ENCODE data around the gene CNBP.
"Not testable (repeated sequence)": the region's sequence is repeated elsewhere in the genome, so short reads cannot be mapped to it uniquely, and the experiment has no call there.

The CNBP gene

GRCh38 chr3:129197321-129197720, 13.6 kb upstream of the CNBP start:
- Histone ChIP-seq H3K79me1 (ENCODE audit: low read length) (no peaks in the 10 kb centered on the region), H3K27me3 (ENCODE audit: insufficient read depth, low read length) (no peaks in the 10 kb centered on the region), H3K27ac (ENCODE audit: low read depth, low read length) (no peak overlapping the region), H3K9ac (ENCODE audit: low read length) (no peak overlapping the region), H2BK120ac (ENCODE audit: insufficient read depth, low read length, poor library complexity) (no peak overlapping the region), H3K4me3 (ENCODE audit: low read depth, low read length) (no peak overlapping the region), H3K9me3 (ENCODE audit: insufficient read depth, low read depth, low read length) (no peaks in the 10 kb centered on the region), H3K36me3 (ENCODE audit: control insufficient read depth in 1 of 2, insufficient read depth in 2 of 2, low read length in 2 of 2) (no peaks in the 10 kb centered on the region), H3K4me2 (ENCODE audit: low read length) (no peak overlapping the region), H3K79me2 (ENCODE audit: control insufficient read depth, insufficient read depth, low read length, poor library complexity) (peaks cover 2% of the 10 kb centered on the region), H4K8ac (ENCODE audit: low read depth, low read length) (no peak overlapping the region), H3K18ac (ENCODE audit: low read length) (no peak overlapping the region), H4K91ac (ENCODE audit: low read depth, low read length) (no peak overlapping the region), H3K4me1 (ENCODE audit: control insufficient read depth in 1 of 2, insufficient read depth in 2 of 2, low read length in 2 of 2) (peaks cover 0 to 10% of the 10 kb centered on the region in 2 experiments), H3K14ac (ENCODE audit: low read length) (no peak overlapping the region), H2BK5ac (ENCODE audit: low read depth, low read length, poor library complexity) (no peak overlapping the region), H3K4ac (ENCODE audit: low read depth, low read length) (no peak overlapping the region), H2AFZ (ENCODE audit: insufficient read depth, low read length, poor library complexity) (no peak overlapping the region), H2AK5ac (ENCODE audit: low read length) (no peak overlapping the region), H3K23ac (ENCODE audit: low read length) (no peak overlapping the region), H2BK12ac (ENCODE audit: low read length) (no peak overlapping the region), H4K12ac (ENCODE audit: low read depth, low read length) (no peak overlapping the region)
- DNase-seq: peak; percentile 49 to 68
- no CpG with 5 or more reads among the region's 1 CpG for WGBS (ENCODE audit: extremely low coverage, insufficient coverage, insufficient read length)

- Histone ChIP-seq H2AFZ (ENCODE audit: insufficient read depth, low read length, poor library complexity) (no peak overlapping the region), H4K12ac (ENCODE audit: low read depth, low read length) (no peak overlapping the region), H3K9me3 (ENCODE audit: insufficient read depth, low read depth, low read length) (no peaks in the 10 kb centered on the region), H3K18ac (ENCODE audit: low read length) (no peak overlapping the region), H3K79me1 (ENCODE audit: low read length) (no peaks in the 10 kb centered on the region), H3K14ac (ENCODE audit: low read length) (no peak overlapping the region), H3K9ac (ENCODE audit: low read length) (no peak overlapping the region), H3K36me3 (ENCODE audit: control insufficient read depth in 1 of 2, insufficient read depth in 2 of 2, low read length in 2 of 2) (no peaks in the 10 kb centered on the region), H2BK5ac (ENCODE audit: low read depth, low read length, poor library complexity) (no peak overlapping the region), H3K4me1 (ENCODE audit: control insufficient read depth in 1 of 2, insufficient read depth in 2 of 2, low read length in 2 of 2) (peaks cover 0 to 10% of the 10 kb centered on the region in 2 experiments), H3K79me2 (ENCODE audit: control insufficient read depth, insufficient read depth, low read length, poor library complexity) (peaks cover 2% of the 10 kb centered on the region), H2BK120ac (ENCODE audit: insufficient read depth, low read length, poor library complexity) (no peak overlapping the region), H3K23ac (ENCODE audit: low read length) (no peak overlapping the region), H2AK5ac (ENCODE audit: low read length) (no peak overlapping the region), H2BK12ac (ENCODE audit: low read length) (no peak overlapping the region), H4K8ac (ENCODE audit: low read depth, low read length) (no peak overlapping the region), H3K4me3 (ENCODE audit: low read depth, low read length) (no peak overlapping the region), H3K4me2 (ENCODE audit: low read length) (no peak overlapping the region), H3K27ac (ENCODE audit: low read depth, low read length) (no peak overlapping the region), H3K4ac (ENCODE audit: low read depth, low read length) (no peak overlapping the region), H3K27me3 (ENCODE audit: insufficient read depth, low read length) (no peaks in the 10 kb centered on the region), H4K91ac (ENCODE audit: low read depth, low read length) (no peak overlapping the region)
- WGBS (ENCODE audit: extremely low coverage, insufficient coverage, insufficient read length): no CpG with 5 or more reads among the region's 3 CpGs
- DNase-seq: no peak
Measured at GRCh38 chr3:129196601-129197000, 12.9 kb upstream of the CNBP start.

GRCh38 chr3:129195731-129196256, 12.1 kb upstream of the CNBP start:
- no peak overlapping the region for H3K18ac ChIP-seq (ENCODE audit: low read length)
- no peak overlapping the region for H4K8ac ChIP-seq (ENCODE audit: low read depth, low read length)
- H3K23ac ChIP-seq (ENCODE audit: low read length): no peak overlapping the region
- no peak overlapping the region for H3K4me3 ChIP-seq (ENCODE audit: low read depth, low read length)
- H3K27me3 ChIP-seq (ENCODE audit: insufficient read depth, low read length): no peaks in the 10 kb centered on the region
- peaks cover 2% of the 10 kb centered on the region for H3K79me2 ChIP-seq (ENCODE audit: control insufficient read depth, insufficient read depth, low read length, poor library complexity)
- H3K4me2 ChIP-seq (ENCODE audit: low read length): peak overlapping the region; percentile 7
- H2BK120ac ChIP-seq (ENCODE audit: insufficient read depth, low read length, poor library complexity): no peak overlapping the region
- H3K27ac ChIP-seq (ENCODE audit: low read depth, low read length): peak overlapping the region; percentile 14
- no peaks in the 10 kb centered on the region for H3K9me3 ChIP-seq (ENCODE audit: insufficient read depth, low read depth, low read length)
- H3K36me3 ChIP-seq (ENCODE audit: control insufficient read depth in 1 of 2, insufficient read depth in 2 of 2, low read length in 2 of 2): no peaks in the 10 kb centered on the region
- H4K12ac ChIP-seq (ENCODE audit: low read depth, low read length): no peak overlapping the region
- no peak overlapping the region for H4K91ac ChIP-seq (ENCODE audit: low read depth, low read length)
- H3K14ac ChIP-seq (ENCODE audit: low read length): no peak overlapping the region
- H2AK5ac ChIP-seq (ENCODE audit: low read length): no peak overlapping the region
- no peak overlapping the region for H3K9ac ChIP-seq (ENCODE audit: low read length)
- H3K4ac ChIP-seq (ENCODE audit: low read depth, low read length): no peak overlapping the region
- peaks cover 0 to 10% of the 10 kb centered on the region in 2 experiments for H3K4me1 ChIP-seq (ENCODE audit: control insufficient read depth in 1 of 2, insufficient read depth in 2 of 2, low read length in 2 of 2)
- no peak overlapping the region for H2BK5ac ChIP-seq (ENCODE audit: low read depth, low read length, poor library complexity)
- no peaks in the 10 kb centered on the region for H3K79me1 ChIP-seq (ENCODE audit: low read length)
- peak; percentile 72 to 87 for DNase-seq
- WGBS (ENCODE audit: extremely low coverage, insufficient coverage, insufficient read length): no CpG with 5 or more reads among the region's 6 CpGs
- H2AFZ ChIP-seq (ENCODE audit: insufficient read depth, low read length, poor library complexity): no peak overlapping the region
- no peak overlapping the region for H2BK12ac ChIP-seq (ENCODE audit: low read length)

- H2AFZ ChIP-seq (ENCODE audit: insufficient read depth, low read length, poor library complexity); H3K14ac ChIP-seq (ENCODE audit: low read length); H3K27me3 ChIP-seq (ENCODE audit: insufficient read depth, low read length); H3K4me3 ChIP-seq (ENCODE audit: low read depth, low read length); H3K9me3 ChIP-seq (ENCODE audit: insufficient read depth, low read depth, low read length); H3K36me3 ChIP-seq (ENCODE audit: control insufficient read depth in 1 of 2, insufficient read depth in 2 of 2, low read length in 2 of 2); H3K9ac ChIP-seq (ENCODE audit: low read length); H4K8ac ChIP-seq (ENCODE audit: low read depth, low read length); H3K23ac ChIP-seq (ENCODE audit: low read length); H4K12ac ChIP-seq (ENCODE audit: low read depth, low read length); H2BK5ac ChIP-seq (ENCODE audit: low read depth, low read length, poor library complexity); H3K4me2 ChIP-seq (ENCODE audit: low read length); H2BK12ac ChIP-seq (ENCODE audit: low read length); H3K18ac ChIP-seq (ENCODE audit: low read length); H4K91ac ChIP-seq (ENCODE audit: low read depth, low read length); DNase-seq; H2AK5ac ChIP-seq (ENCODE audit: low read length); H3K79me1 ChIP-seq (ENCODE audit: low read length); H3K27ac ChIP-seq (ENCODE audit: low read depth, low read length); H3K79me2 ChIP-seq (ENCODE audit: control insufficient read depth, insufficient read depth, low read length, poor library complexity); H2BK120ac ChIP-seq (ENCODE audit: insufficient read depth, low read length, poor library complexity); H3K4ac ChIP-seq (ENCODE audit: low read depth, low read length); H3K4me1 ChIP-seq (ENCODE audit: control insufficient read depth in 1 of 2, insufficient read depth in 2 of 2, low read length in 2 of 2): not testable (repeated sequence)
- WGBS (ENCODE audit: extremely low coverage, insufficient coverage, insufficient read length): no CpG with 5 or more reads among the region's 8 CpGs
Measured at GRCh38 chr3:129189793-129190192, 6.1 kb upstream of the CNBP start.

Data from trophoblast cell (in vitro differentiated cells and primary cell).